Measurements from ENCODE around the gene DNAJC5G.
"Not testable (repeated sequence)": the region's sequence is repeated elsewhere in the genome, so short reads cannot be mapped to it uniquely, and the experiment has no call there.

DNAJC5G gene

DNA sequence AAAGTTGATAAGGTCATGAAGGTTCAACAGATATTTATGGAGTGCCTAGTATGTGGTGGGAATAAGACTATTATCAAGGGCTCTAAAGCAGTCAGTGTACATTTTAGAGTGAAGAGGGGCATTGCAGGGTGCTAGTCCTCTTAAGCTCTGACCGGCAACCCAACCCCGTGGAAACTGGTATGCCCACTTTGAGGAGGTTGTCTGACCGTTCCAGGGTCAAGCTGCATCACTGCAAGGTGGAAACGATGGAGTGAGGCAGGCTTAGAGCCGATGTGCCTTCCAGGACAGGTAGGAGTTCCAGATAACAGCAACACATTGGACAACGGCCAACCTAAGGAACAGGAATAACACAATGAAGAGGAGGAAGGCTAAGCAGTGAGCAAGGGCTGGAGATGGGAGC is 34.4 kb downstream of the DNAJC5G start:
- DNase-seq (ENCODE audit: low spot score): no peak

DNA sequence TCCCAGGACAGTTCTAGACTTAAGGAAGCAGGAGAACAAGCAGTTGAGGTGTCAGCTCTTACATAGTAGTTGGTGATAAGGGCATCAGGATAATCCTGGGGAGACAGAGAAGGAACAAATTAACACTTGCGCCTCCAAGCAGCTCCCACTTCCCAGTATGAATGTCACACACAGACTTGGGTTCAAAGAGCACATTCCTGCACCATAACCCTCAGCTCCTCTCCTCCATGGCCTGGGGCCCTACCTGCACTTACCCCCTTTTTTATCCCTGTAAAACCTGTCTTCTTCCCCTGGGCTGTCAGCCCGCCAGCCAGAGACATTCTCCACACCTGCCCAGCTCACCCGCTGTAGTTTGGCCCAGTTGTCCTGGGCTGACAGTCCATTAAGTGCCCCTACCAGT is 36.9 kb downstream of the DNAJC5G start:
- DNase-seq (ENCODE audit: low spot score): no peak

DNA sequence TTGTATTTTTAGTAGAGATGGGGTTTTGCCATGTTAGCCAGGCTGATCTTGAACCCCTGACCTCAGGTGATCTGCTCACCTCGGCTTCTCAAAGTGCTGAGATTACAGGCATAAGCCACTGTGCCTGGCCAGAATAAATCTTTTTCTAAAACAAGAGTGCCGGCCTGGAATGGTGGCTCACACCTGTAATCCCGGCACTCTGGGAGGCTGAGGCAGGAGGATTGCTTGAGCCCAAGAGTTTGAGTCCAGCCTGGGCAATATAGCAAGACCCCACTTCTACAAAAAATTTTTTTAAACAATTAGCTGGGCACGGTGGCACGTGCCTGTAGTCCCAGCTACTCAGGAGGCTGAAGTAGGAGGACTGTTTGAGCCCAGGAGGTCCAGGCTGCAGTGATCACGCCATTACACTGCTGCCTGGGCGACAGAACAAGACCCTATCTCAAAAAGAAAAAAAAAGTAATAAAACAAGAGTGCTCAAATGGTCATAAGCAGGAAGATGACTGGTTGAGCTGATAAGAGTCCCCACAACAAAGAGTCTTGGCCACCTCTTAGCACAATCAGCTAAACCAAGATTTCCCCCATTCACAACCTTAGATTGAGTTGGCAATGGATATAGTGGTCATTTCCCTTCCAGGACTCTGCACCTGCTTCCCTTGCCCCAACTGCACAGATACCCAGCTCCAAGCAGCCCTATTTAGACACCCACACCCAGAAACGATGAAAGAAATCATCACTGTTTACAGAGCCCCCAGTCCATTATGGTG is 38.8 kb downstream of the DNAJC5G start:
- no peak for DNase-seq (ENCODE audit: low spot score)

DNA sequence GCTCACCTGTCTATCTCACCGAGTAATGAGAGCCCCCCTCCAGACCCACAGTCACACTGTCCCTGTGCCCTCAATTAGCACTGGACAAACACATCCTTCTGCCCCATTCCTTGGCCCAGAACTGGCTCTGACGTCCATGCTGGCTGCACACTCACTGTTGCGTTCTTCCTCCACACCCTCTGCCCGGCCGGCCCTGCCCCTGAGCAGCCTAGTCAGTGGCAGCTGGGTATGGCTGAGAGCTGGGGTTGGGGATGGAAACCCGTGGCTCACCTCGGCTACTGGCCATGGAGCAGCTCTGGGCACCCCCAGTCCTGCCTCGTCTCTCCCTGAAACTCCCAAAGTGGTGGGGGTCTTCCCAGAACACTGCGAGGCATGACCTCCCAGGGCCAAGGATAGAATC is 39.5 kb downstream of the DNAJC5G start:
- no peak for DNase-seq (ENCODE audit: low spot score)

DNA sequence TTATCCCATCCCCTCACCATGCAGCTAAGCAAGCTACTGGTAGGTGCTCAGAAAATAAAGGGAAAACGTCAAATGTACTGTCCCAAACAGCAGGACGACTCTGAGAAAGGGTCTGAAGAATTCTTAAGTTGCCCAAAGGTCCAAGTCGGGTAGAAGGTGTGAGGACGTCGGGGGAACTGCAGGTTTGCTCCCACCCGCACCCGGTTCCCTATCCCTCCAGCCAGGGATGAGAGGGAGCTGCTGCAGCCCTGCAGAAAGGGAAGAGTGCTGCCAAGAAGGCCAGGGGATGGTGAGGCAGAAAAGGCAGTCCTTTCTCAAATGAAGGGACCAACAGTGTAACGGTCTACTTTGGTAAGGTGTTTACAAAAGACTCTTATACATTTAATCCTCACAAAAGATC is 39.9 kb downstream of the DNAJC5G start:
- no peak for DNase-seq (ENCODE audit: low spot score)

DNA sequence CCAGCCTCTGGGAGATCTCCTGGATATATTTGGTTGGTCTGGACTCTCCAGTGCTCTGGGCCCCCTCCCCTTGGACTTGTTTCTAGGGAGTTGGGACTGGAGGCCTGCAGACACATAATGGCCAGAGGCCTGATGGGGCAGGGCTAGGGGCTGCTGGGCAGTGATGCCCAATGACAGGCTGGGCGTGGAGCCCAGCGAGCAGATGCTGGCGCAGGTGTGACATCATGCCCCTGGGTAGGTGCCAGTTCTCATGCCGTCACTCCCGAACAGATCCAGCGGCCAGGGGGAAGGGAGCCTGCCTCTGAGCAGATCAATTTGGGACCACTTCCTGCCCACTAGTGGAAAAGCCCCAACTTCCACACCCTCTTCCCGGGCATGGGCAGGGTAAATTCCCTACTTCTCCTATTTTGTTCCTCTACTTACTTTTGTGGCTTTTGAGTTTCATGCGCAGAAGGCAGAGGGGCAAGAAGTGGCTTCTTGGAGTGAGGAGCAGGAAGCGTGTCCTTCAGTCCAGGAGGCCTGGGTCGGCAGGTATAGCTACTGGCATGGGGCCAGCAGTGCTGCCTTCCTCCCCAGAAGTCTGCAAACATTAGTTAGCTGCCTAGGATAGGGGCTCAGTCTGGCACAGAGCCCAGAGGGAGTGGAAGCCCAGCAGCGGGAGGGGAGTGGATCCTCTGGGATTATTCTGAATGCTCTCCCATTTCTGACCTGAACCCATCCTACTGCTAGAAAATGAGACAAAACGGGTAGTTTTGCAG is 41.6 kb downstream of the DNAJC5G start:
- DNase-seq (ENCODE audit: low spot score): peak; percentile 58

DNA sequence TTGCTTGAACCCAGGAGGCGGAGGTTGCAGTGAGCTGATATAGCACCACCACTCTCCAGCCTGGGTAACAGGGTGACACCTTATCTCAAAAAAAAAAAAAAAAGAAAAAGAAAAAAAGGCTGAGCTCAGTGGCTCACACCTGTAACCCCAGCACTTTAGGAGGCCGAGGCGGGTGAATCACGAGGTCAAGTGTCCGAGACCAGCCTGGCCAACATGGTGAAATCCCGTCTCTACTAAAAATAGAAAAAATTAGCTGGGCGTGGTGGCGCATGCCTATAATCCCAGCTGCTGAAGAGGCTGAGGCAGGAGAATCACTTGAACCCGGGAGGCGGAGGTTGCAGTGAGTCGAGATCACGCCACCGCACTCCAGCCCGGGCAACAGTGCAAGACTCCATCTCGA is 44.6 kb downstream of the DNAJC5G start:
- not testable (repeated sequence) for DNase-seq (ENCODE audit: low spot score)

DNA sequence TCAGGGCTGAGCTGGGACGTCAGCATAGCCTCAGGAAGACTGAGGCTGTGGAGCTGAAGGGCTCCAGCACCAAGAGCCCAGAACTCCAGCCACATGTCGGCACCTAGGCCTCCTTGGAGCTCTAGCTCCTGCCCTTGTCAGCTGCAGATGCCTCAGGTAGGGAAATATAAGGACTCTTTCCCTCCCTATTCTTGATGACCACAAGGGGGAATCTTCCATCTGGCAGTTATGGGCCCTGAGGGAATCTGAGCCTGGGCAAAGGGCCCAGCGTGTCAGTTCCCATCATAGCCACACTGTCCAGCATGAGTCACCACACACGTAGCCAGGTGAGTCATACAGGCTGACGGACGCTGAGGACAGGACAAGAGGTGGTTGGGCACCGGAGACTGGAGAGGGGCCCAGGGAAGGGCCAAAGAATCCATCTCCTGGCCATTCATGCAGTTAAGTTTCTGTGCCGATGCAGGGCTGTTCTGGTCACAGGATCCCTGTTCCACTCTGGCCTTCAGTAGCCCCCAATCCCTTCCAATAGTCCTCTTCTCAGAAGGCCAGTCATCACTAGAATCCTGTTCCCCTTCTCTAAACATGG is 45.8 kb downstream of the DNAJC5G start:
- no peak for DNase-seq (ENCODE audit: low spot score)

DNA sequence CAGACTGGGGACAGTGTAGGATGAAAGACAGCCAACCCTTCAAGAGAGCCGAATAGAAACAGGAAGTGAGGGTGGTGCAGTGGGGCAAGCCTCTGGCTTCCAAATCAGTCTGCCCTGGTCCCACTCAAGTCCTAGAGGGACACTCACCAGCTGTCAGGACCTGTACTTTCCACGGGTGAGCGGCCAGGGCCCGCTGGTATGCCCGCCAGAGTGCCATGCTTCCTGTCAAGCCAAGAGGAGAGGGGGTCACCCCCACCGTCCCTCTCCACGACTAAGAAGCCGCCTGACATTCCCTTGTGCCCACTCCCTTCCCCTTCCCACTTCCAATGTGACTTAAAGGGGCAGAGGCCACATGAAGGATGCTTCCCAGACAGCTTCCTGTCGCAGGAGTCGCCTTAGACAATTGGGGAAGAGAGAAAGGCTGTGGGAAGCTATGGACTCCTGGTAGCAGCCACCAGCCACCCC is 47.1 kb downstream of the DNAJC5G start:
- DNase-seq (ENCODE audit: low spot score): no peak

DNA sequence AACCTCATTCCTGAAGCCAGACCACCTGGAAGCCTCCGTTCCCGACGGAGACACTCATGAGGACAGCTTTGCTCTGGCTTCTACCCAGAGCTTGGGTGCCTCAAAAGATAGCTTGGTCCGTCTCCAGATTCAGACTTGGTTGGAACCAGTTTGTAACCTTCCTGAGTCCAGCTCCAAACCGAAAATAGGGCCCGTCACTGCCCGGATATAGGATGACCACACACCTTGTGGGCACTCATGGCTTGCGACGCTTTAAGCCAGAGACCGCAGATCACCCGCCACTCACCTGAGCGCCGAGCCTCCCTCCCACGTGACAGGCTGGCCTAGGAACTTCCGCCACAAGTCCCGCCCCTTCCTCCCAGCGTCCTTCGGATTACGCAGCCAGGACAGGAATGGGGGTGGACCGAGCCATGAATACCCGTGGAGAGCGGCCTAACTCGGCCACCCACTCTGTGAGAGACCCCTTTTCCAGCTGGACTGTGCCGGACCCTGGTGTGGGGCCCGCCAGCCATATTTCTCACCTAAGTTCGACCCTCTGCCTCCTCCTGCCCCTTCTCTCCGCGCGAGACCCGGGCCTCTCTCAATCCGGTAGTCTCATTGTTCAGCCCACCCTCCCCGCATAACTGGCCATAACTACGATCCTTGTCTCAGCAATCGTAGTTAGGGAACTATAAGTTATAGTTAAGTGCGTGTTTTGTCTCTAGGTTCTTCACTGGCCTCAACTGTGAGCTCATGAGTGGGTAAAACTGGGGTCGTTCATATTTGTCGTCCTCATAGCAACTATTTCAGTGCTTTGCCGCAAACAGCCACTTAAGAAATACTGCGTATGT is 47.7 kb downstream of the DNAJC5G start, which contains the start of gene MPV17:
MPV17 (minus strand) TSS at position 332 of the 830 bp plus-strand sequence. CDS start 580 bp downstream, outside the sequence.
- DNase-seq (ENCODE audit: low spot score): peak; percentile 92

DNA sequence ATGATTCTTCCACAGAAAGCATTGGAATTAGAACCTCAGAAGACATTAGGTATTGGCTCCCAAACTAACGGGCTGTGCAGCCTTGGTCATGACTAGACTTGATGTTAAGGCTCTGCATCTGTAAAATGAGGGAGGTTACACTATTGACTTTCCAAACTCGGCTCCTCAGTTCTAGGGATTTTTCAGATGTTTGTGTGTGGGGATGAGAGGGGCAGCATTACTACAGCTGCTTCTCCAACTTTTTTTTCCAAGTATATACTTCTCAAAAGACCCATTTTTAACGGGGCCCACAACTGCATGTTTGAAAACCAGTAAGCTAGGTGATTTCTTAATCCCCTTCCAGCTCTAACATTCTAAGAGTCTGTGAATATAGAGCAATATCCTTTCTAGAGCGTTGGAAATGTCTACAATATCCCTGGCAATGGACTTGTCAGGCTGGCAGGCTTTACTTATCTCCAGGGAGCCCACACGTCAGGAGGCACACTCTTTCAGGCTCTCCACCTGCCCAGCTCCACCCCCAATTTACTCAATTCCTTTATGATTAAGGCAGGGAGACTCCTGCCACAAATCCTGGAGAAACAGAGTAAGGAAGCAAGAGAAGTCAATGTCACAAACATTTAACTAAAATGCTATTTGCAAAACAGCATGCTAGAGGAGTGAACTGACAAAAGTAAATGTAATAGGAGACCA is 48.5 kb downstream of the DNAJC5G start:
- peak; percentile 11 for DNase-seq (ENCODE audit: low spot score)

DNA sequence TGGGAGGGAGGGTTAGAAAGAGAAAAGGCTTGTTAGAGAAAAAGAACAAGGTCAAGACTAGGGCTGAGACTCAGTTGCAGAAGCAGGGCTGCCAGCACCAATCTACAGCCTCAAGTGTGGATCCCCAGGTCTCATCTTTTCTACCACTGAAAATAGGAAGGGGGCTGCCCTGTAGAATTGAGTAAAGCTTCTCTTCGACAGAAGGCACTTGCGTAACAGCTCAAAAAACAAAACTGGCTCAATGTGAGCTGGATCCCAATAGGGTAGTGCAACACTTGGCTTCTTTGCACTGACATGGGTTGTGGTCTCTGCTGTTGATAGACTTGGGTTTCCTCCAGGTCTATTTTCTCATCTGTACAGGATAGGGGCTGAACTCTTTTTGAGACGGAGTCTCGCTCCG is 49.5 kb downstream of the DNAJC5G start:
- DNase-seq (ENCODE audit: low spot score): no peak

Measured in putamen (tissue), 1 donor.